ENCODE results near the gene ALDH3B1. TPM values are rescaled to one million over a fixed set of nuclear protein-coding genes. Genes with fewer than 3 reads are reported as not detected.

ALDH3B1 gene
- total RNA-seq, 2 donors from 2014 or later, result 1.1 TPM

DNA sequence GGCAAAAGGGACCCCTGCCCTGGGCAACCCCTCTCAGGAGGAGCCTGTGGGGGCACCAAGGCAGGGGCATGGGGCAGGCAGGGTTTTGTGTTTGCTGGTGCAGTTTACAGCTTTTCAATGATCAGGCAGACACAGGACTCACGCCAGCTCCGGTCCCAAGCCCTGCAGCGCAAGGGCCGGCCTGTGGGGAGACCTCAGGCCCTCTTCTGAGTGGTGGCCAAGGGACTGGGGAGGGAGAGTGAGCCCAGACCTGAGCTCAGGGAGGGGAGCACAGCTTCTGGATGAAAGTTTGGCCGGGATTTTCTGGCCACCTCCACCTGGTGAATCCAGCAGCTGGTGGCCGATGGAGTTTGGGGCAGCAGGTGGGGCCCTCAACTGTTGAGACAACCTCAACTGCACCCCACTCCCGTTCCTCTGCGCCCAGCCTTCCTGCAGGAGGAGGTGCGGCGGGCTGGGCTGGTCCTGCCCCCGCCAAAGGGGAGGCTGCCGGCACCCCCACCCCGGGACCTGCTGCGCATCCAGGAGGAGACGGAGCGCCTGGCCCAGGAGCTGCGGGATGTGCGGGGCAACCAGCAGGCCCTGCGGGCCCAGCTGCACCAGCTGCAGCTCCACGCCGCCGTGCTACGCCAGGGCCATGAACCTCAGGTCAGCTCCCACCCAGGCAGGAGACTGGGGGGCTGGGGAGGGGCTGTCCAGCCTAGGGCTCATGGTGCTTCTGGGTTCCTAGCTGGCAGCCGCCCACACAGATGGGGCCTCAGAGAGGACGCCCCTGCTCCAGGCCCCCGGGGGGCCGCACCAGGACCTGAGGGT is 32.3 kb downstream of the ALDH3B1 start:
- H3K9me3 ChIP-seq (ENCODE audit: control insufficient read depth, low read length, poor library complexity, severe bottlenecking), result no peaks in the 10 kb centered on the region
- DNase-seq (no peak), ATAC-seq (no peak)
- peaks cover 19% of the 10 kb centered on the region for H3K4me1 Mint-ChIP-seq
- no peak overlapping the region for H3K4me3 Mint-ChIP-seq
- H3K27ac Mint-ChIP-seq, result peak overlapping the region; percentile 89
- no peaks in the 10 kb centered on the region for H3K27me3 Mint-ChIP-seq
- H3K36me3 Mint-ChIP-seq (ENCODE audit: low read depth), result no peaks in the 10 kb centered on the region

DNA sequence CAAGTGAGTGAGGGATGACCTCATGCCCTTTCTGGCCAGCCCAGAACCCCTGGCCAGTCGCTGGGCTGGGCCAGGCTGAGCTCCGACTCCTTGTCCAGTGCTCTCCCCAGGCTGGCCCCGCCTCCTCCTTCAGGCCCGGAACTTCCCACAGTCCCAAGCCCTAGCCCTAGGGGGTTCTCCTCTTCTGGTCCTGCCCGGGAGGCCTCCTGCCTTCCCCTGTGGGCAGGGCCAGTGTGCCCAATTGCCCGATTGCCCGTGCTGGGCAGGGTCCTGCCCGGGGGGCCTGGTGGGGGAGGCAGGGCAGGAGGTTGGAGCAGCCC is 32.9 kb downstream of the ALDH3B1 start:
- H3K4me3 Mint-ChIP-seq, result no peak overlapping the region
- H3K27me3 Mint-ChIP-seq, result no peaks in the 10 kb centered on the region
- H3K36me3 Mint-ChIP-seq (ENCODE audit: low read depth), result no peaks in the 10 kb centered on the region
- DNase-seq (no peak), ATAC-seq (no peak)
- no peaks in the 10 kb centered on the region for H3K9me3 ChIP-seq (ENCODE audit: control insufficient read depth, low read length, poor library complexity, severe bottlenecking)
- H3K4me1 Mint-ChIP-seq, result peaks cover 19% of the 10 kb centered on the region
- H3K27ac Mint-ChIP-seq, result no peak overlapping the region

DNA sequence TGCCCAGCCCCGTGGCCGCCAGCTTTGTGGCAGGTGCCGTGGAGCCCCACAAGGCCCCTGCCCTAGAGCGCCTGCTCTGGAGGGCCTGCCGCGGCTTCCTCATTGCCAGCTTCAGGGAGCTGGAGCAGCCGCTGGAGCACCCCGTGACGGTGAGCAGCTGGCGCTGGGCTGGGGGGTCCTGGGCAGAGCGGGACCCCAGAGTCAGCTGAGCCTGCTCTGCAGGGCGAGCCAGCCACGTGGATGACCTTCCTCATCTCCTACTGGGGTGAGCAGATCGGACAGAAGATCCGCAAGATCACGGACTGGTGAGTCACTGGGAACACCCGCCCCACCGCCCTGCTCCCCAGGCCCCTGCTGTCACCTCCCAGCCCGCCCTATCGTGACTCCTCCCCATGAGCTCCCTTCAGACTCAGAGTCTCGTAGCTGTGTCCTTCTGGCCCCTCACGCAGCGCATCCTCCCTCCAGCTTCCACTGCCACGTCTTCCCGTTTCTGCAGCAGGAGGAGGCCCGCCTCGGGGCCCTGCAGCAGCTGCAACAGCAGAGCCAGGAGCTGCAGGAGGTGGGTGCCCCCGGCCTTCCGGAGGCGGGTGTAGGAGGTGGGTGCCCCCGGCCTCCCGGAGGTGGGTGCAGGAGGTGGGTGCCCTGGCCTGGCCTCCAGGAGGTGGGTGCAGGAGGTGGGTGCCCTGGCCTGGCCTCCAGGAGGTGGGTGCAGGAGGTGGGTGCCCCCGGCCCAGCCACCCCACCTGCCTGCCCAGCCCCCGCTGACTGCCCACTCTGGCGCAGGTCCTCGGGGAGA is 33.4 kb downstream of the ALDH3B1 start:
- Mint-ChIP-seq H3K4me1 (peaks cover 19% of the 10 kb centered on the region), H3K27me3 (no peaks in the 10 kb centered on the region), H3K4me3 (no peak overlapping the region), H3K27ac (no peak overlapping the region), H3K36me3 (ENCODE audit: low read depth) (no peaks in the 10 kb centered on the region)
- ATAC-seq (no peak), DNase-seq (no peak)
- H3K9me3 ChIP-seq (ENCODE audit: control insufficient read depth, low read length, poor library complexity, severe bottlenecking), result no peaks in the 10 kb centered on the region

DNA sequence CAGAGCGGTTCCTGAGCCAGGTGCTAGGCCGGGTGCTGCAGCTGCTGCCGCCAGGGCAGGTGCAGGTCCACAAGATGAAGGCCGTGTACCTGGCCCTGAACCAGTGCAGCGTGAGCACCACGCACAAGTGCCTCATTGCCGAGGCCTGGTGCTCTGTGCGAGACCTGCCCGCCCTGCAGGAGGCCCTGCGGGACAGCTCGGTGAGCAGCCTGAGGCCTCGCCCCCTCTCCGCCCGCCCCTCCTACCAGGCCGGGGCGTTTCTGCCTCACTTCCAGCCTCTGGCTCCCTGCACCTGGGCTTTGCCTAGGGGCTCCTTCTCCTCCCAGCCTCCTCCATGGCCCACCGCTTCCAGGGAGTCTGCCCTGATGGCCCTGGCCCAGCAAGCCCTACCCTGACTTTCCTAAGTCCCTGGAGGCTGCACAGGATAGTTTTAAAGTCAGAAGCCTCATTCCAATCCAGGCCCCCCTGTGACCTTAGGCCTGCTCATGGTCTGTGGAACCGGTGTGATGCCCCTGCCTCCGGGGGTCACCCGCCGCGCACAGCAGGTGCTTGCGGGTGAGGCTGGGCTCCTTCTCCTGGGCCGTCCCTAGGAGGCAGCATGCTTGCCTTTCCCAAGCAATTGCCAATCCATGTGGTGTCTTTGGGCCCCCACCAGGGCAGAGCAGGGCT is 34.2 kb downstream of the ALDH3B1 start:
- H3K4me1 Mint-ChIP-seq, result peaks cover 18% of the 10 kb centered on the region
- H3K9me3 ChIP-seq (ENCODE audit: control insufficient read depth, low read length, poor library complexity, severe bottlenecking), result no peaks in the 10 kb centered on the region
- DNase-seq (no peak), ATAC-seq (no peak)
- H3K27ac Mint-ChIP-seq, result no peak overlapping the region
- H3K27me3 Mint-ChIP-seq, result no peaks in the 10 kb centered on the region
- H3K36me3 Mint-ChIP-seq (ENCODE audit: low read depth), result no peaks in the 10 kb centered on the region
- H3K4me3 Mint-ChIP-seq, result no peak overlapping the region

DNA sequence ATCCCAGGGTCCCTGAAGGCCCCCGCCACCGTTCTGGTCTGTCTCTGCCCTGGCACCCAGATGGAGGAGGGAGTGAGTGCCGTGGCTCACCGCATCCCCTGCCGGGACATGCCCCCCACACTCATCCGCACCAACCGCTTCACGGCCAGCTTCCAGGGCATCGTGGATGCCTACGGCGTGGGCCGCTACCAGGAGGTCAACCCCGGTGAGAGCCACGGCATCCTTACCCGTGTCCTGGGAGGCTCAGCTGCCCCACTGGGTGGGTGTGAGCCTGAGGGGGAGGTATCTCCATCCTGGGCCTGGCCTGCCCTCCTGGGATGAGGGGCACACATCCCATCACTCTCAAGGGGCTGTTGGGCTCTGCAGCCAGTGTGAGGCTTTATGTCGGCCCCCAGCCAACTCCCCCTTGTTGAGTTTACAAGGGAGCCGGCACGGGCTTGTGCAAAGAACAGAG is 34.8 kb downstream of the ALDH3B1 start:
- Mint-ChIP-seq H3K27me3 (no peaks in the 10 kb centered on the region), H3K4me3 (no peak overlapping the region), H3K36me3 (ENCODE audit: low read depth) (no peaks in the 10 kb centered on the region), H3K27ac (no peak overlapping the region), H3K4me1 (peaks cover 15% of the 10 kb centered on the region)
- no peaks in the 10 kb centered on the region for H3K9me3 ChIP-seq (ENCODE audit: control insufficient read depth, low read length, poor library complexity, severe bottlenecking)
- ATAC-seq, result no peak
- DNase-seq, result no peak

DNA sequence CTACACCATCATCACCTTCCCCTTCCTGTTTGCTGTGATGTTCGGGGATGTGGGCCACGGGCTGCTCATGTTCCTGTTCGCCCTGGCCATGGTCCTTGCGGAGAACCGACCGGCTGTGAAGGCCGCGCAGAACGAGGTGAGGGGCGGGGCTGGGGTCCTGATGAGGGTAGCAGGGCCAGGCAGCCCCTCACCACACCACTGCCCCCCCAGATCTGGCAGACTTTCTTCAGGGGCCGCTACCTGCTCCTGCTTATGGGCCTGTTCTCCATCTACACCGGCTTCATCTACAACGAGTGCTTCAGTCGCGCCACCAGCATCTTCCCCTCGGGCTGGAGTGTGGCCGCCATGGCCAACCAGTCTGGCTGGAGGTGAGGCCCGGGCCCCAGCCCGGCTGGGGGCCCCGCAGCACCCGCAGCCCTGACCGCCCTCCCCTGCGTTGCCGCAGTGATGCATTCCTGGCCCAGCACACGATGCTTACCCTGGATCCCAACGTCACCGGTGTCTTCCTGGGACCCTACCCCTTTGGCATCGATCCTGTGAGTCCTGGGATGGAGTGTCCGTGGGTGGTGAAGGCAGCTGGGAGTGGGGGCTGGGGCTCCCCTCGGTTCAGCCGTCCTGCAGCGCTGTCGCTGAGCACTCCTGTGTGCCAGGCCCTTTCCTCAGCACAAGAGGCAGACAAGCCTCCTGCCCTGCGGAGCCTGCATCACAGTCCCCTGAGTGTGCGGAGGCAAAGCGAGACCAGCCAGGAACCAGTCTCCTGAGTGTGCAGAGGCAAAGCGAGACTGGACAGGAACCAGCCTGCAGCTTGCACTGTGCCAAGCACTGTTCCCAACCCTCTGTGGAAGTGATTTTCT is 37.5 kb downstream of the ALDH3B1 start:
- Mint-ChIP-seq H3K36me3 (ENCODE audit: low read depth) (no peaks in the 10 kb centered on the region), H3K27ac (peak overlapping the region; percentile 14)
- no peaks in the 10 kb centered on the region for H3K9me3 ChIP-seq (ENCODE audit: control insufficient read depth, low read length, poor library complexity, severe bottlenecking)

DNA sequence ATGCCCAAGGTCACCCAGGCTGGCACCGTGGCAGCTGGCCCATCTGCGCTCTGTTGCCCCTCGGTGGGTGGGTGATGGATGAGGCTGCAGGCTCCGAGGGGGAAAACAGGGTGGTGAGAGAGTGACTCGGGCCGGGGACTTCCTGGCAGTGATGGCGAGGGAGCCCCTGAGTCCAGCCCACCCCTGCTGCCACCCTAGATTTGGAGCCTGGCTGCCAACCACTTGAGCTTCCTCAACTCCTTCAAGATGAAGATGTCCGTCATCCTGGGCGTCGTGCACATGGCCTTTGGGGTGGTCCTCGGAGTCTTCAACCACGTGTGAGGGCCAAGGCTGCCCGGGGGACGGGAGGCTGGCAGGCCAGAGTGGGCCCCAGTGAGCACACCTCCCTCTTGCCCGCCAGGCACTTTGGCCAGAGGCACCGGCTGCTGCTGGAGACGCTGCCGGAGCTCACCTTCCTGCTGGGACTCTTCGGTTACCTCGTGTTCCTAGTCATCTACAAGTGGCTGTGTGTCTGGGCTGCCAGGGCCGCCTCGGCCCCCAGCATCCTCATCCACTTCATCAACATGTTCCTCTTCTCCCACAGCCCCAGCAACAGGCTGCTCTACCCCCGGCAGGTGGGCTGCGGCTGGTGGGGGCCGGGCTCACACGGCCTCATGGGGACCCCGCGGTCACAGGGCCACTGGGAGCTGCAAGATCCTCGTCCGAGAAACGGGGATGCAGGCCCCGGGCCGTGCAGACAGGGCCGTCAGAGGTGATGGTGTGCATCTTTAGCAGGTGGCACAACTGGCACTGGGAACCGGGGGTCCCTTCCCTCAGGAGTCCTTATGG is 38.8 kb downstream of the ALDH3B1 start:
- Mint-ChIP-seq H3K4me1 (peaks cover 5% of the 10 kb centered on the region), H3K27ac (peak overlapping the region; percentile 8), H3K27me3 (no peaks in the 10 kb centered on the region), H3K36me3 (ENCODE audit: low read depth) (no peaks in the 10 kb centered on the region), H3K4me3 (no peak overlapping the region)
- ATAC-seq, result no peak
- no peak for DNase-seq
- H3K9me3 ChIP-seq (ENCODE audit: control insufficient read depth, low read length, poor library complexity, severe bottlenecking), result no peaks in the 10 kb centered on the region

More for the DNA sequence above, 37.5 kb downstream of the ALDH3B1 start:
- no peak overlapping the region for H3K4me3 Mint-ChIP-seq
- H3K27me3 Mint-ChIP-seq, result no peaks in the 10 kb centered on the region
- H3K4me1 Mint-ChIP-seq, result peaks cover 5% of the 10 kb centered on the region
- DNase-seq (no peak), ATAC-seq (no peak)

DNA sequence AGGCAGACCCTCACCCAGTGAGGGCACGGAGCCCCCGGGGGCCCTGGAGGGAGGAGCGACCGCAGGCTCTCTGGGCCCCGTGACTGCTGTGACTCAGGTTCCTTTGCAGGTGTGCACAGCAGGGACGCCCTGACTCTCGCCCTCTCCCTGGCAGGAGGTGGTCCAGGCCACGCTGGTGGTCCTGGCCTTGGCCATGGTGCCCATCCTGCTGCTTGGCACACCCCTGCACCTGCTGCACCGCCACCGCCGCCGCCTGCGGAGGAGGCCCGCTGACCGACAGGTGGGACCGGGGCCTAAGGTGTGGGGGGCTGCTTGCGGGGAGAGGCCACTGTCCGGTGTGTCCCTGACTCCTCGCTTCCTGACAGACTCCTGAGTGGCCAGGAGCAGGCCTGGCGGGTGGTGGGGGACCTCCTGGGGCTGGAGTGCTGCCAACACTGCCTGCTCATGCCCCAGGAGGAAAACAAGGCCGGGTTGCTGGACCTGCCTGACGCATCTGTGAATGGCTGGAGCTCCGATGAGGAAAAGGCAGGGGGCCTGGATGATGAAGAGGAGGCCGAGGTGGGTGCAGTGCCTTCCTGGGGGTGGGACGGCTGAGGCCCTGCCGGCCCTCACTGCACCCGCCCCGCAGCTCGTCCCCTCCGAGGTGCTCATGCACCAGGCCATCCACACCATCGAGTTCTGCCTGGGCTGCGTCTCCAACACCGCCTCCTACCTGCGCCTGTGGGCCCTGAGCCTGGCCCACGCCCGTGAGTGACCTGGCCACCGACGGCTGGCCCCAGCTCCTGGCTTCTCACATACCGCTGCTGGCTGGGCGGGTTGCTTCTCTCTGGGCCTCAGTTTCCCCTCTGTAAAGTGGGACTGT is 39.6 kb downstream of the ALDH3B1 start:
- ATAC-seq (no peak), DNase-seq (no peak)
- no peaks in the 10 kb centered on the region for H3K27me3 Mint-ChIP-seq
- peaks cover 2% of the 10 kb centered on the region for H3K4me1 Mint-ChIP-seq
- no peaks in the 10 kb centered on the region for H3K9me3 ChIP-seq (ENCODE audit: control insufficient read depth, low read length, poor library complexity, severe bottlenecking)
- H3K27ac Mint-ChIP-seq, result no peak overlapping the region
- H3K36me3 Mint-ChIP-seq (ENCODE audit: low read depth), result no peaks in the 10 kb centered on the region
- H3K4me3 Mint-ChIP-seq, result no peak overlapping the region

DNA sequence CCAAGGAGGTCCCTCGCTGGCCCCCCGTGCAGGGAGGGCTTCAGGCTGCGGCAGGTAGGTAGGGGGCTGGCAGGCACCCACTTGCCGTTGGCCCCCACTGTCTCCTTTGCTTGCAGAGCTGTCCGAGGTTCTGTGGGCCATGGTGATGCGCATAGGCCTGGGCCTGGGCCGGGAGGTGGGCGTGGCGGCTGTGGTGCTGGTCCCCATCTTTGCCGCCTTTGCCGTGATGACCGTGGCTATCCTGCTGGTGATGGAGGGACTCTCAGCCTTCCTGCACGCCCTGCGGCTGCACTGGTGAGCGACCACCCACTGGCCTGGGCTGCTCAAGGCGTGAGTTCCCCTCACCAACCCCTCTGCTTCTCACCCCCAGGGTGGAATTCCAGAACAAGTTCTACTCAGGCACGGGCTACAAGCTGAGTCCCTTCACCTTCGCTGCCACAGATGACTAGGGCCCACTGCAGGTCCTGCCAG is 40.3 kb downstream of the ALDH3B1 start:
- Mint-ChIP-seq H3K27ac (peak overlapping the region; percentile 24), H3K4me1 (peaks cover 2% of the 10 kb centered on the region), H3K36me3 (ENCODE audit: low read depth) (no peaks in the 10 kb centered on the region), H3K4me3 (no peak overlapping the region), H3K27me3 (no peaks in the 10 kb centered on the region)
- DNase-seq, result no peak
- ATAC-seq, result no peak
- H3K9me3 ChIP-seq (ENCODE audit: control insufficient read depth, low read length, poor library complexity, severe bottlenecking), result no peaks in the 10 kb centered on the region

DNA sequence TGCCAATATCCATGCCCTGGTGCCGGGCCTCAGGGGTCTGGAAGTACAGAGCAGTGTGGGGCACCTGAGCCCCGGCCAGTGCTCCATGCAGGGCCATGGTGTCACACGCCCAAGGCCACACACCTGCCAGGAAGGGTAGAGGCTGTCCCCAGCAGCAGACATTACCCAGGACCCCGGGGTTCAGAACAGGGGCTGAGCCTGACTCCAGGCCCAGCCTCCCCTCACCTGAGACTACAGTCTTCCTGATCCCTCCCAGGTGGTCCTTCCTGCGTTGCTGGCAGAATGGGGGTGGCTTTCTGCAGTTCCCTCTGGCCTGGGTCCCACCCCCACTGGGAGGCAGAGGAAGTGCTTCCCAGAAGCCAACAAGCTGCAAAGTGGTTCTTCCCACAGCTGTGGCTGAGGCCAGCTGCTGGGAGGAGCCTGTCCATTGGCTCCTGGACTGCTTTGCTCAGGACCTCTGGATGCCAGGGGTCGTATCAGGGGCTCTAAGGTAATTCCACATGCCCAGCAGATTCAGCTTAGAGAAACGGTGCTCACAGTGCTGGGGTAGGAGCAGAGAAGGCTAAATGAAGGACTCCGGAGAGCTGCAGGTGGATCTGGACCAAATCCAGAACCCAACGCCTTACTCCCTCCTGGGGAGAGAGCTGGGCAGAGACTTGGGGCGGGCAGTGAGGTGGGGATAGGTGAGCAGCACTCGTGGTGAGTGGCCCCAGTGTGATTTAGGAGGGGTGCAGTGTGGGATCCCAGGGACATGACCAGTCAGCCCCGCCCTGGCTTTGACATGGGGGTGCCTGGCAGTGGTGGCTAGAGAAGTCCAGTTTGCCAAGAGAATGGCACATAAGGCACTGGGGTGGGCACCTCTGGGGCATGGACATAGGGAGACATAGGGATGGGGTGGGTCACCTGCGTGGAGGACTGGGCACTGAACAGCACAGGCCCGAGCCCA is 41.3 kb downstream of the ALDH3B1 start:
- peak overlapping the region; percentile 74 for H3K27ac Mint-ChIP-seq

More for the DNA sequence above, 41.3 kb downstream of the ALDH3B1 start:
- Mint-ChIP-seq H3K27me3 (no peaks in the 10 kb centered on the region), H3K4me1 (peaks cover 5% of the 10 kb centered on the region), H3K4me3 (no peak overlapping the region), H3K36me3 (ENCODE audit: low read depth) (no peaks in the 10 kb centered on the region)
- no peaks in the 10 kb centered on the region for H3K9me3 ChIP-seq (ENCODE audit: control insufficient read depth, low read length, poor library complexity, severe bottlenecking)
- DNase-seq (no peak), ATAC-seq (no peak)
